MM.1S (cell line): Measurements from ENCODE around the gene MTA3.

ENCODE experiments used
- CTCF ChIP-seq: fragments of 300-600 bp; sonication (generic); IDR thresholded peaks from 2 replicates; pipeline ENCODE4 v1.5.1; 2016; ENCODE audit warnings: antibody characterized with exemption, low read length, mixed read lengths
- EZH2 ChIP-seq: fragments of 300-600 bp; sonication (generic); optimal IDR thresholded peaks from 2 replicates; pipeline ENCODE3; 2017; ENCODE audit warnings: low read depth, mild to moderate bottlenecking, antibody characterized with exemption, low read length, mixed read lengths

GRCh38 chr2:42758751-42759150 is 190.3 kb downstream of the MTA3 start:
- TF ChIP-seq EZH2 (no peak), CTCF (no peak)
